HUES48 (cell line): ENCODE measurements around the gene HSPB8.

Experiments used
- H3K27ac ChIP-seq: one replicate; pipeline ENCODE4 v1.7.0; 2013; ENCODE audit warnings: low read depth, low read length, inconsistent platforms
- H3K27me3 ChIP-seq: 2 replicates; pipeline ENCODE4 v1.6.1; 2013; ENCODE audit warnings: mild to moderate bottlenecking, low read length; ENCODE audit not compliant: control insufficient read depth, insufficient read depth
- H3K36me3 ChIP-seq: 2 replicates; pipeline ENCODE4 v1.6.1; 2013; ENCODE audit warnings: low read length; ENCODE audit not compliant: control insufficient read depth, insufficient read depth
- H3K4me1 ChIP-seq: 2 replicates; pipeline ENCODE4 v1.6.1; 2013; ENCODE audit warnings: mild to moderate bottlenecking, low read length; ENCODE audit not compliant: control insufficient read depth, insufficient read depth
- H3K4me3 ChIP-seq: 2 replicates; pipeline ENCODE4 v1.5.1; 2013; ENCODE audit warnings: mild to moderate bottlenecking, low read depth, low read length
- H3K9ac ChIP-seq: 2 replicates; pipeline ENCODE4 v1.6.1; 2013; ENCODE audit warnings: mild to moderate bottlenecking, low read depth, low read length, moderate library complexity
- H3K9me3 ChIP-seq: 2 replicates; pipeline ENCODE4 v1.6.1; 2013; ENCODE audit warnings: low read length; ENCODE audit not compliant: control insufficient read depth, insufficient read depth

The HSPB8 gene

GRCh38 chr12:119235197-119235751 is 56.5 kb downstream of the HSPB8 start:
- no peak overlapping the region for H3K9ac ChIP-seq
- H3K4me1 ChIP-seq, result peaks cover 34% of the 10 kb centered on the region
- H3K36me3 ChIP-seq, result no peaks in the 10 kb centered on the region
- no peaks in the 10 kb centered on the region for H3K9me3 ChIP-seq
- H3K27me3 ChIP-seq, result no peaks in the 10 kb centered on the region
- H3K4me3 ChIP-seq, result no peak overlapping the region
- H3K27ac ChIP-seq, result no peak overlapping the region

- H3K9ac ChIP-seq, result no peak overlapping the region
- no peaks in the 10 kb centered on the region for H3K9me3 ChIP-seq
- no peak overlapping the region for H3K4me3 ChIP-seq
- no peaks in the 10 kb centered on the region for H3K27me3 ChIP-seq
- H3K27ac ChIP-seq, result peak overlapping the region; percentile 4
- peaks cover 34% of the 10 kb centered on the region for H3K4me1 ChIP-seq
- no peaks in the 10 kb centered on the region for H3K36me3 ChIP-seq
Measured at GRCh38 chr12:119236372-119236771, 57.6 kb downstream of the HSPB8 start.

- H3K27me3 ChIP-seq, result no peaks in the 10 kb centered on the region
- H3K9me3 ChIP-seq, result no peaks in the 10 kb centered on the region
- H3K36me3 ChIP-seq, result no peaks in the 10 kb centered on the region
- H3K27ac ChIP-seq, result no peak overlapping the region
- no peak overlapping the region for H3K4me3 ChIP-seq
- no peak overlapping the region for H3K9ac ChIP-seq
- H3K4me1 ChIP-seq, result peaks cover 28% of the 10 kb centered on the region
Measured at GRCh38 chr12:119239040-119239439, 60.3 kb downstream of the HSPB8 start.

- H3K27ac ChIP-seq, result no peak overlapping the region
- H3K4me1 ChIP-seq, result peaks cover 16% of the 10 kb centered on the region
- no peak overlapping the region for H3K4me3 ChIP-seq
- no peaks in the 10 kb centered on the region for H3K36me3 ChIP-seq
- H3K9me3 ChIP-seq, result no peaks in the 10 kb centered on the region
- no peak overlapping the region for H3K9ac ChIP-seq
- no peaks in the 10 kb centered on the region for H3K27me3 ChIP-seq
Measured at GRCh38 chr12:119241049-119241448, 62.3 kb downstream of the HSPB8 start.

GRCh38 chr12:119241580-119242169 is 62.9 kb downstream of the HSPB8 start:
- no peak overlapping the region for H3K9ac ChIP-seq
- H3K9me3 ChIP-seq, result no peaks in the 10 kb centered on the region
- H3K36me3 ChIP-seq, result no peaks in the 10 kb centered on the region
- H3K27me3 ChIP-seq, result no peaks in the 10 kb centered on the region
- H3K27ac ChIP-seq, result no peak overlapping the region
- no peak overlapping the region for H3K4me3 ChIP-seq
- H3K4me1 ChIP-seq, result peaks cover 9% of the 10 kb centered on the region
